HL-60 (cell line): Measurements from ENCODE around the gene FAM222B.

Experiments used
- DNase-seq, 2 experiments: peaks; one replicate each; pipeline ENCODE4 v3.0.0-alpha.2; 2010 to 2020; ENCODE audit warnings: low read depth in 1 of 2, low spot score in 1 of 2
- H3K27ac ChIP-seq: fragments of 250-450 bp; sonication (Bioruptor Pico); replicated peaks from 2 replicates; pipeline ENCODE4 v1.5.1; 2020; ENCODE audit warnings: mild to moderate bottlenecking, moderate library complexity
- H3K27me3 ChIP-seq: fragments of 250-450 bp; sonication (Bioruptor Pico); 2 replicates; pipeline ENCODE4 v1.5.1; 2021; ENCODE audit warnings: mild to moderate bottlenecking, moderate library complexity; ENCODE audit not compliant: insufficient read depth, poor library complexity, severe bottlenecking
- H3K4me3 ChIP-seq: replicated peaks from 2 replicates; pipeline ENCODE4 v1.5.1; 2011; ENCODE audit warnings: mild to moderate bottlenecking, control low read depth, low read length; ENCODE audit not compliant: insufficient read depth
- GABPA ChIP-seq: IDR thresholded peaks from 2 replicates; pipeline ENCODE4 v1.6.1; 2012; ENCODE audit warnings: low read depth
- POLR2AphosphoS5 ChIP-seq: IDR thresholded peaks from 2 replicates; pipeline ENCODE4 v1.6.1; 2012; ENCODE audit warnings: low read depth
- SPI1 ChIP-seq: IDR thresholded peaks from 2 replicates; pipeline ENCODE4 v1.6.1; 2012; ENCODE audit warnings: low read depth, mild to moderate bottlenecking, borderline replicate concordance
- TF ChIP-seq, protein P1 (sequence below): IDR thresholded peaks from 2 replicates; pipeline ENCODE4 v1.6.1; 2012; ENCODE audit warnings: low read depth; ENCODE audit not compliant: insufficient replicate concordance
- TF ChIP-seq, protein P2 (sequence below): IDR thresholded peaks from one replicate; pipeline ENCODE4 v1.5.1; 2011; ENCODE audit warnings: low read length, control low read depth, inconsistent platforms; ENCODE audit not compliant: insufficient read depth

Gene FAM222B

DNA sequence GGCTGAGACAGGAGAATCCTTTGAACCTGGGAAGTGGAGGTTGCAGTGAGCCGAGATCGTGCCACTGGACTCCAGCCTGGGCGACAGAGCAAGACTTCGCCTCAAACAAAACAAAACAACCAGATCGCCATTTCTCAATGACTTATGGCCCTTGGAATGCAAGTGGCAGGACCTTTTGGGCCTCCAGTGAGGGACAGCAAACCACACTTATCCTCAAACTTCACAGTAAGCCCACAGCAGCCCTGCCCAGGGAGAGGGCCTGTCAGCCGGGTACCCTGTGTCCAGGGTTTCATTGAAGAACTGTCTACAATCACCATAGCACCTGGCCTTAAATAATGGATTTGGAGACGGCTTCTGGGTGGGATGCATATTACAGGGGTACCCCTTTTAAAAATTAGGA lies 87.1 kb downstream of the FAM222B start:
- no peak for DNase-seq
- no peaks in the 10 kb centered on the region for H3K27me3 ChIP-seq
- H3K27ac ChIP-seq = no peak overlapping the region
- TF ChIP-seq POLR2AphosphoS5 = no peak
- TF ChIP-seq GABPA = no peak
- TF ChIP-seq SPI1 = no peak
- TF ChIP-seq, protein P1, sequence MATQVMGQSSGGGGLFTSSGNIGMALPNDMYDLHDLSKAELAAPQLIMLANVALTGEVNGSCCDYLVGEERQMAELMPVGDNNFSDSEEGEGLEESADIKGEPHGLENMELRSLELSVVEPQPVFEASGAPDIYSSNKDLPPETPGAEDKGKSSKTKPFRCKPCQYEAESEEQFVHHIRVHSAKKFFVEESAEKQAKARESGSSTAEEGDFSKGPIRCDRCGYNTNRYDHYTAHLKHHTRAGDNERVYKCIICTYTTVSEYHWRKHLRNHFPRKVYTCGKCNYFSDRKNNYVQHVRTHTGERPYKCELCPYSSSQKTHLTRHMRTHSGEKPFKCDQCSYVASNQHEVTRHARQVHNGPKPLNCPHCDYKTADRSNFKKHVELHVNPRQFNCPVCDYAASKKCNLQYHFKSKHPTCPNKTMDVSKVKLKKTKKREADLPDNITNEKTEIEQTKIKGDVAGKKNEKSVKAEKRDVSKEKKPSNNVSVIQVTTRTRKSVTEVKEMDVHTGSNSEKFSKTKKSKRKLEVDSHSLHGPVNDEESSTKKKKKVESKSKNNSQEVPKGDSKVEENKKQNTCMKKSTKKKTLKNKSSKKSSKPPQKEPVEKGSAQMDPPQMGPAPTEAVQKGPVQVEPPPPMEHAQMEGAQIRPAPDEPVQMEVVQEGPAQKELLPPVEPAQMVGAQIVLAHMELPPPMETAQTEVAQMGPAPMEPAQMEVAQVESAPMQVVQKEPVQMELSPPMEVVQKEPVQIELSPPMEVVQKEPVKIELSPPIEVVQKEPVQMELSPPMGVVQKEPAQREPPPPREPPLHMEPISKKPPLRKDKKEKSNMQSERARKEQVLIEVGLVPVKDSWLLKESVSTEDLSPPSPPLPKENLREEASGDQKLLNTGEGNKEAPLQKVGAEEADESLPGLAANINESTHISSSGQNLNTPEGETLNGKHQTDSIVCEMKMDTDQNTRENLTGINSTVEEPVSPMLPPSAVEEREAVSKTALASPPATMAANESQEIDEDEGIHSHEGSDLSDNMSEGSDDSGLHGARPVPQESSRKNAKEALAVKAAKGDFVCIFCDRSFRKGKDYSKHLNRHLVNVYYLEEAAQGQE = no peak
- TF ChIP-seq, protein P2, sequence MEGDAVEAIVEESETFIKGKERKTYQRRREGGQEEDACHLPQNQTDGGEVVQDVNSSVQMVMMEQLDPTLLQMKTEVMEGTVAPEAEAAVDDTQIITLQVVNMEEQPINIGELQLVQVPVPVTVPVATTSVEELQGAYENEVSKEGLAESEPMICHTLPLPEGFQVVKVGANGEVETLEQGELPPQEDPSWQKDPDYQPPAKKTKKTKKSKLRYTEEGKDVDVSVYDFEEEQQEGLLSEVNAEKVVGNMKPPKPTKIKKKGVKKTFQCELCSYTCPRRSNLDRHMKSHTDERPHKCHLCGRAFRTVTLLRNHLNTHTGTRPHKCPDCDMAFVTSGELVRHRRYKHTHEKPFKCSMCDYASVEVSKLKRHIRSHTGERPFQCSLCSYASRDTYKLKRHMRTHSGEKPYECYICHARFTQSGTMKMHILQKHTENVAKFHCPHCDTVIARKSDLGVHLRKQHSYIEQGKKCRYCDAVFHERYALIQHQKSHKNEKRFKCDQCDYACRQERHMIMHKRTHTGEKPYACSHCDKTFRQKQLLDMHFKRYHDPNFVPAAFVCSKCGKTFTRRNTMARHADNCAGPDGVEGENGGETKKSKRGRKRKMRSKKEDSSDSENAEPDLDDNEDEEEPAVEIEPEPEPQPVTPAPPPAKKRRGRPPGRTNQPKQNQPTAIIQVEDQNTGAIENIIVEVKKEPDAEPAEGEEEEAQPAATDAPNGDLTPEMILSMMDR = no peak
- H3K4me3 ChIP-seq = no peak overlapping the region

DNA sequence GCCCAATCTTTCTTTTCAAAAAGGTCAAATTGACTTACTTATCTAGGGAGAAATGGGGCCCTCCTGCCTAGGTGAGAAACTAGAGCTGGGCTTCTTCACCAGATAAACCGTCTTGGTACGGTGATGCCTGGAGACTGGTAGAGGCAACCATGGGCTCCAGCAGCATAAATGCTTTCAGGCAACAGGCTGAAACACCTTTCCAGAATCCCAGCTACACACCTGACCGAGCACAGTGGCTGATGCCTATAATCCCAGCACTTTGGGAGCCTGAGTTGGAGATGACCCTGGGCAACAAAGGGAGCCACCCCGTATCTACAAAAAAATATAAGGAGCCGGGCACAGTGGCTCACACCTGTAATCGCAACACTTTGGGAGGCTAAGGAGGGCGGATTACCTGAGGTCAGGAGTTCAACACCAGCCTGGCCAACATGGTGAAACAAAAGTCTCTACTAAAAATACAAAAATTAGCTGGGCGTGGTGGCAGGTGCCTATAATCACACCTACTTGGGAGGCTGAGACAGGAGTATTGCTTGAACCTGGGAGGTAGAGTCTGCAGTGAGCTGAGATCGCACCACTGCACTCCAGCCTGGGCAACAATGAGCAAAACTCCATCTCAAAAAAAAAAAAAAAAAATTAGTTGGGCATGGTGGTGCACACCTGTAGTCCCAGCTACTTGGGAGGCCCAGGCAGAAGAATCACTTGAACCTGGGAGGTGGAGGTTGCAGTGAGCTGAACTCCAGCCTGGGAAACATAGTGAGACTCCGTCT lies 90.8 kb downstream of the FAM222B start:
- no peak for DNase-seq
- no peak overlapping the region for H3K4me3 ChIP-seq
- no peak overlapping the region for H3K27ac ChIP-seq
- TF ChIP-seq SPI1 (no peak), GABPA (no peak), POLR2AphosphoS5 (no peak)
- TF ChIP-seq, protein P1 = no peak
- TF ChIP-seq, protein P2 = no peak
- H3K27me3 ChIP-seq = no peaks in the 10 kb centered on the region

DNA sequence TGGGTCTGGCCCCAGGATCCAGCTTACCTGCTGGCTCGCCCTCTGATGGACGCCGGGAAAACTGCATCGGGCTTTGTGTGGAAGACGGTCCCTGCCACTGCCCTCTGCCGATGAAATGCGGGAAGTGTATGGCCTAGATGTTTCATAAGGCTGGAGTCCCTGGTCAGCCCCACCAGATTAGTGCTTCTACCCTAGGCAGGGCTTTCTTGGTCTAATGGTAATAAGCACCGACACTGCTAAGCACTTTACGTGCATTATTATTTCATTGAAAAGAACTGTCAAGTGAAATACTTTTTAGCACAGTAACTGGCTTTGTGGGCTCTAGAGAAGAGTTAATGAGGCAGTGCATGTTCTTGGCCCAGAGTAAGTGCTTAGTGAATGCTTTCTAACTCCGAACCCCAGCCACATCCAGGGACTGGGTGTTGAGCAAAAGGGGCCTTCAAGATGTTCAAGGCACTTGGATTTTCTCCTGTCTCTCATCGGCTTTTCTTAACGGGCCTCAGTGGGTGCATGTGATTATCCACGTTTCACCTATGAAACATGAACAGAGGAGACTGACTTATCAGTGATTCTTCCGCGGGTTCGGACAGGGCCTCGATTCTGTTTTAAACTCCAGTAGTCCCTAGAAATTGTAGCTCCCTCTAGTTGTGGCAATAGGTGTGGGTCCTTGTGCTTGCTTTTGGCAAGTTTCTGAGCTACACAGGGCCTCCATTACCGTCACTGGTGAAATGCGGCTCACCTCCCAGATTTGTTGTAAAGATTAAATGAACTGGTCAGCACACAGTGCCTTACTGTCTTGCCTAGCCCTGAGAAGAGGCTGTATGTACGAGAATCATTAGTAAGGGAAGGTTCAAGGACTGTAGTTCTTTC lies 92.2 kb downstream of the FAM222B start:
- peak; percentile 26; the same call in 1 of the 2 replicates for TF ChIP-seq SPI1
- TF ChIP-seq, protein P1 = no peak
- TF ChIP-seq, protein P2 = peak; percentile 100
- Histone ChIP-seq H3K4me3 (no peak overlapping the region), H3K27me3 (no peaks in the 10 kb centered on the region), H3K27ac (no peak overlapping the region)
- peak; percentile 81 to 93 for DNase-seq
